ENCODE measurements around the gene FAM174B.

Gene FAM174B

DNA sequence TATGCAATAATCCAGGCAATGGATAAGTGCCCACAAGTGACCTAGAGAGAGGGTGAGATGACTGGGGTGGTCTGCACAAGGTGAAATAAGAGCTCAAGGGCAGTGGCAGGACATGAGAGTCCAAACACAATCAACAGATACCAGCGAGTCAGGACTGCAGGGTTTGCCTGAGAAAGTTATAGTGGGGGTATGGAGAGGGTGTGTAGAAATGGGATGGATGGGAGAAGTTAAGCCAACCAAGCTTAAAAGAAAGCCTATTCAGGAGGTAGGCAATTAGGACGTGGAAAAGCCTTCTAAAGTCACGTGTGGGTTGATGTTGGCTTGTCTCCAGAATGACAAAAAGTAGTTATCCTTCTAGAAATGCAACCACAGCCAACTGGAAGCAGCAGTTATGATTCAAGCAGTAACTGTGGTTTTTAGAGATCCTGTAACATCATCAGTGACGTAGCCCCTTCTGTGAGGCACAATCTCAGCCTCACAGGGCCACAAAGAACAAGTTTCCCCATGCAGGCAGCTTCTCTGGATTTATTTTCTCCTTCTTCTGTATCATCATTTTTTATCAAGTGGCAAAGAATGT lies 56.1 kb downstream of the FAM174B start:
- Mint-ChIP-seq H3K4me1 (no peaks in the 10 kb centered on the region), H3K4me3 (no peak overlapping the region), H3K36me3 (no peaks in the 10 kb centered on the region), H3K9me3 (peaks cover 2 to 3% of the 10 kb centered on the region in 2 donors), H3K27me3 (peaks cover 0 to 8% of the 10 kb centered on the region in 2 donors), H3K27ac (no peak overlapping the region)
- DNase-seq, result no peak
- no peak for ATAC-seq (replicated peaks)

DNA sequence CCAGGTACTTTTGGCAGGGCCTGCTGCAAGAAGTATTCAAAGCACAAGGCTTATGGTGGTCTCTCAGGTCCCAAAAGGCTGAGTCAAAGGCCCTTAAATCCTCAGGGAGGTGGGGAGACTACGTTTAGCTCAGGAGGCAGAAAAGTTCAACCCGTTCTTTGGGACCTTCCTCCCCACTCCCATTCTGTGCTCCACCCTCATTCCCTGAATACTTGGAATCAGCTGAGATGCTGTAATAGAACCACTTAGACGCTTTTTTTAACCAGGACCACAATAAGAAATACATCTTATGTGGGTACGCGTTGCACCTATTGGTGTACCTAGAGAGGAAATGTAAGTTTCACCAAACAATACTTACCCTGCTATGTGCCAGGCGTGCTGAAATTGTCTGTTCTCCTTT lies 58.0 kb downstream of the FAM174B start:
- Mint-ChIP-seq H3K27me3 (peaks cover 9 to 11% of the 10 kb centered on the region in 2 donors), H3K36me3 (no peaks in the 10 kb centered on the region), H3K4me1 (no peaks in the 10 kb centered on the region), H3K27ac (no peak overlapping the region), H3K9me3 (peaks cover 0 to 2% of the 10 kb centered on the region in 2 donors), H3K4me3 (no peak overlapping the region)
- DNase-seq (no peak), ATAC-seq (replicated peaks) (no peak)

DNA sequence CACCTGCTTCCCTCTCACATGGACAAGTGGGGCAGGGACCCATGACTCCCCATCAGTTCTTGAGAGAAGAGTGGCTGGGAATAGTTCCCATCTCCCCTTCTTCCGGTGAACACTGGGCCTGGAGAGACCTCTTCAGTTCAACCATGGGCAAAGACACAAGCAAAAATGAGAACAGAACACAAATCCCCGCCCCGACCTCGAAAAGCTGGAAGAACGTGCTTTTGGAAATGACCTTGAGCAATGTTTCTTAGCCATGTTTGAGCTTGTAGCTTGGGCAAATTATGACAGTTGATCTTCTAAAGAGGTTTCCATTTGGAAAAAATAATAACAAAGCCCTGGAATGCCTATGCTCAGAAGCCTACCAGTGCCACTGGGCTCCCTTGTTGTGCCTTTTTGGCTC lies 59.0 kb downstream of the FAM174B start:
- H3K9me3 Mint-ChIP-seq, result peaks cover 0 to 2% of the 10 kb centered on the region in 2 donors
- no peak overlapping the region for H3K27ac Mint-ChIP-seq
- no peaks in the 10 kb centered on the region for H3K4me1 Mint-ChIP-seq
- no peaks in the 10 kb centered on the region for H3K36me3 Mint-ChIP-seq
- DNase-seq (no peak), ATAC-seq (replicated peaks) (no peak)
- H3K27me3 Mint-ChIP-seq, result peaks cover 9 to 11% of the 10 kb centered on the region in 2 donors
- H3K4me3 Mint-ChIP-seq, result no peak overlapping the region

DNA sequence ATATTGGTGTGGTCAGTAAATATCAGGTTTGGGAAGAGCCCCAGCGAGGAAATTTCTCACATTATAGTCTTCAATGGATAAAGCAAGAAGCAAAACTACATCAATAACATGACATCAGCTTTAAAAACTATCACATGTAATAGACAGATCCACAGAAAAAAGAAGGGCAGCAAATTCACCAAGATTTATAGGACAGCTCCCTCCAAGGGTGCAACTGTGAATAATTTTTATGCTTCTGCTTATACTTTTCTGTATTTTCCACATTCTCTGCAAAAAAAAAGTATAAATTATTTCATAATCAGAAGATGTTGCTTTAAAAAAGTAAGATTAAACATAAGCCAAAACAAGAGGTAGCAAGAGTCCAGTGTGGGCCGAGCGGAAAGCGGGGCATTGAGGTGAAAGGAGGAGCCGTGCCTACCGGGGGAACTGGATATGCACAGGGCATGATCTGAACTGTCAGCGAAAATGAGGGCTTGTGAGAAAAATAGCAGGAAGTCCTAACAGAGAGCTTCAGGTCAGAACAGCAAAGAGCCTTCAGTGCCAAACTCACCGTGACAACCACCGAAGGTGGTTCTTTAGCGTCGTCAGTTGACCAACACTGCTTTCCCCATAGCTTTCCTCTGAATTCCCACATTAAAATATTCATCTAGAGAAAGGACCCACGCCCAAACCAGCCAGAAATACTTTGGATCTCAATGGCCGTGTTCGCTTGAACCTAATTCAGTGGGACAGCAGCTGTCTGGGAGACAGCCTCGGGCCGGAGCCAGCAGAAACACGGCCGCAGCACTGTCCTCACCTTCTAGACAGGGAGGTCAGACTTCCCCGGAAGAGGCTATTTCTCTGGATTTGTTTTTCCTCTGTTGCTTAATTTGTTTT lies 59.8 kb downstream of the FAM174B start:
- DNase-seq, result no peak
- no peaks in the 10 kb centered on the region for H3K4me1 Mint-ChIP-seq
- no peak overlapping the region for H3K4me3 Mint-ChIP-seq
- peaks cover 0 to 2% of the 10 kb centered on the region in 2 donors for H3K9me3 Mint-ChIP-seq
- H3K27ac Mint-ChIP-seq, result no peak overlapping the region
- no peaks in the 10 kb centered on the region for H3K36me3 Mint-ChIP-seq
- peaks cover 9 to 11% of the 10 kb centered on the region in 2 donors for H3K27me3 Mint-ChIP-seq
- no peak for ATAC-seq (replicated peaks)

DNA sequence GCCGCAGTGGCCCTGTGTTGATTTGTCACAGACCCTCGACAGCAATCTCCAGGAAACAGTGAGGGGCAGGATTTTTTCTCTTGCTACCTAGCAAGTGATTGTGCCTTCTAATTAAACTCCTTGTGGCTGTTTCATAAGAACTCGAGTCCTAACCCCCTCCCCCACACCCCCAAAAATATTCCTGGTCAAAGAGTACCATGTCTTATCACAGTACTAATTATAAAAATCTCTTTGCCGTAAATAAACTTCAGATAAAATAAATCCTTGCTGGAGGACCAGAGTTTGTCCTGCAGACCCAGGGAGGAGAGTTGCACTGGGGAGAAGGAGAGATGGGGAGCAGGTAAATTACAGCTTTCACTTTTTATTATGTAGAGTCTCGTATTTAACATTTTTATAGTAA lies 64.3 kb downstream of the FAM174B start:
- Mint-ChIP-seq H3K27ac (no peak overlapping the region), H3K9me3 (peaks cover 0 to 2% of the 10 kb centered on the region in 2 donors), H3K36me3 (no peaks in the 10 kb centered on the region), H3K4me3 (no peak overlapping the region), H3K27me3 (peaks cover 9 to 11% of the 10 kb centered on the region in 2 donors), H3K4me1 (no peaks in the 10 kb centered on the region)
- DNase-seq, result no peak
- no peak for ATAC-seq (replicated peaks)

DNA sequence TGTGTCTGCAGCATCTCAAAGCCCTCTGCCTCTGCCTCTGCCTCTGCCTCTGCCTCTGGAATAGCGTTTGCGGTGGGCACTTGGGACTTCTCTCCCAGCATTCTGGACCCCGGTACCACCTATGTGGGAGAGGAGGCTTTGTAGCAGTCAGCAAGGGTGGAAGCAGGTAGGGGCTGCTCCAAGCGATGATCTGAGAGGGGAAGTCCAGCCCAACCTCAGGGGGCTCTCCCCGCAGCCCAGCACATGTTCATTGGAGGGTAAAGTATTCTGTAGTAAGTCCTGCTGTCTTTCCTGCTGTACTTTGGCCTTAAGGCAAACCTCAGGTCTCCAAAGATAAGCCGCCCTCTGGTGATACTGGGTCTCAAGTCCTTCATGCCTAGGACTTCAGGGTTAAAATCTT lies 68.6 kb downstream of the FAM174B start:
- H3K4me3 Mint-ChIP-seq, result no peak overlapping the region
- ATAC-seq (replicated peaks) (no peak), DNase-seq (no peak)
- H3K36me3 Mint-ChIP-seq, result no peaks in the 10 kb centered on the region
- H3K27ac Mint-ChIP-seq, result no peak overlapping the region
- no peaks in the 10 kb centered on the region for H3K4me1 Mint-ChIP-seq
- peaks cover 5% of the 10 kb centered on the region in 2 donors for H3K27me3 Mint-ChIP-seq
- H3K9me3 Mint-ChIP-seq, result peaks cover 0 to 2% of the 10 kb centered on the region in 2 donors

DNA sequence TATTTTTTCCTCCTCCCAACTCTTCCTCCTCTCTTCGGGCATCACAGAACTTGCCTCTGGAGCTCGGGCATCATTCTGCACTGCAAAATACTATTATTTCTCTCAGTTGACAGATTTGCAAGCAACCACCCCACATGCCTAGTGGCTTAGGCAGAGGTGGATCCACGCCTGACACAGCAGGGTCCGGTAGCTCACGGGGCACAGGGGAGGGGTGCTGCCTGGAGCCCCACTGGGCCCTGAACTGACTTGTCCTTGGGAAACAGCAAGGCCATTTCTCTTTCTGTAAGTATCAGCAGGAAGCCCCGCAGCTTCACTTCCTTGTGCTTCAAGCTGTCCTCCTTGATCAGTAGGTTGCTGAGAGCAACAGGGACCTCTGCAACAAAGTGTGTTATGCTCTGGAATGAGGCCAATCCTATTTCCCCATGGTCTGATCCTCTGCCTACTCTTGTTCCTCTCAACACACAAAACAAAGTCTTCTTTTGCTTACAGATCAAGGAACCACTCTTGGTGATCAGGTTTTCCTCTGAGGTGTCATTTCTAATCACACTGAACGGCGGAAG lies 69.1 kb downstream of the FAM174B start:
- Mint-ChIP-seq H3K9me3 (peaks cover 0 to 2% of the 10 kb centered on the region in 2 donors), H3K4me3 (no peak overlapping the region), H3K4me1 (no peaks in the 10 kb centered on the region), H3K36me3 (no peaks in the 10 kb centered on the region), H3K27me3 (peaks cover 5% of the 10 kb centered on the region in 2 donors), H3K27ac (no peak overlapping the region)
- DNase-seq, result no peak
- no peak for ATAC-seq (replicated peaks)

DNA sequence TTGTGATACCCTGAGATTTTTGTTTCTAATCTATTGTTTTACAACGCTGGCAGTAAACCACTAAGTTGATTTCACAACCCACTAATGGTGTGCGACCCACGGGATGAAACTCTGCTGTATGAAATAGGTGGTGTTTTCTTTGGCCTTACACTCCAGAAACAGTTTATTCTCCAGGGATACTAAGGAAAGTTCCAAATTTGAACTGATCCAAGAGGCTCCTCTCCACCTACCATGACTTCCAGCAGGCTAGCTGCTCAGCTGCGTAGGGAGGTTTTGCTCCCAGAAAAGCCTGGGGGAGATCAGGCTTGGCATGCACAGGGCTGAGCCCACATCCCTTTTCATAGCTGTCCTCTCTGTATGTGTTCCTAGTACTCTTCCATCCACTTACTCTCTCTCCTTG lies 71.5 kb downstream of the FAM174B start:
- H3K4me3 Mint-ChIP-seq, result no peak overlapping the region
- DNase-seq (no peak), ATAC-seq (replicated peaks) (no peak)
- H3K27ac Mint-ChIP-seq, result no peak overlapping the region
- no peaks in the 10 kb centered on the region for H3K4me1 Mint-ChIP-seq
- peaks cover 0 to 2% of the 10 kb centered on the region in 2 donors for H3K9me3 Mint-ChIP-seq
- peaks cover 6% of the 10 kb centered on the region in 2 donors for H3K27me3 Mint-ChIP-seq
- no peaks in the 10 kb centered on the region for H3K36me3 Mint-ChIP-seq

DNA sequence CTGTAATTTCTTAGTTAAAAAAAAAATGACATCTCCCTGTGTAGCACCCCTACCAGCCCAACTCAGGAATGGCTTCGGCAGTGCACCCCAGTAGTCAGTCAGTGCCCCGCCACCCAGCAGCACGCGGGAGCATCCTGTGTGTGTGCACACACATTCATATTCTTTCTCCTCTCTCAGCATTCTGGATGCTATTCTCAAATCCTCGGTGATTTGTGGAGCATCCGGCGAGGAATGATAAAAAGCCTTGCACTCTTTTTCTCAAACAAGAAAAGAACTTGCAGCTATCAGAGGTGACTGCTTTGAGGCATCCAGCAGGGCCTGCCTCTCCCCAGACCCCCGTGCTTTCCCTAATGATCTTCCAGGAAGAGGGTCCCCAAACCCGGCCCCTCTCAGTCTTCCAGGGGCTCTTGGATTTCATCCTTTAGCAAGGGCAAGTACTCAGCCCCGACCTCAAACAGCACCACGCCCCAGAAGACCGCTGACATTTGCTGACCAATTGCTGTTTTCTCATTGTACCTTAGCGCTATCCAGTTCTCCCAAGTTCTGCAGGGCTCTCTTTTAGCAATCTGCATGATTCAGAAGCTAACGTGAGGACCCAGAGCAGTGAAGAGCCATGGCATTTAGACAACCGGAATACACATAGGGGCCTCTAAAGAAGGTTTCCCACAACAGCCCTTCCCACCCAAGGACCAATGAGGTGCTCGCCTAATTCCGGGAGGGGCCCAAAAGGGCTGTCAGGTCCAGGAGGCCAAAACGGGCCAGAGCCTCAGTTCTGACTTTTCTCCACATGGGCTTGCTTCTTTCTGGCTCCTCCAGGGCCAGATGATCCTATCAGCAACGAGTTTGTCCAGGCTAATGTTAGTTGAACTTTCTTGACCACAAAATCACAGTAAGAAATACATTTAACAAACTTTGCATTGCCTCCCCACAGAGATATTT lies 72.2 kb downstream of the FAM174B start:
- peaks cover 11 to 14% of the 10 kb centered on the region in 2 donors for H3K27me3 Mint-ChIP-seq
- no peaks in the 10 kb centered on the region for H3K4me1 Mint-ChIP-seq
- ATAC-seq (replicated peaks) (no peak), DNase-seq (no peak)
- no peak overlapping the region for H3K27ac Mint-ChIP-seq
- H3K9me3 Mint-ChIP-seq, result peaks cover 0 to under 1% of the 10 kb centered on the region in 2 donors
- H3K36me3 Mint-ChIP-seq, result no peaks in the 10 kb centered on the region
- H3K4me3 Mint-ChIP-seq, result no peak overlapping the region

DNA sequence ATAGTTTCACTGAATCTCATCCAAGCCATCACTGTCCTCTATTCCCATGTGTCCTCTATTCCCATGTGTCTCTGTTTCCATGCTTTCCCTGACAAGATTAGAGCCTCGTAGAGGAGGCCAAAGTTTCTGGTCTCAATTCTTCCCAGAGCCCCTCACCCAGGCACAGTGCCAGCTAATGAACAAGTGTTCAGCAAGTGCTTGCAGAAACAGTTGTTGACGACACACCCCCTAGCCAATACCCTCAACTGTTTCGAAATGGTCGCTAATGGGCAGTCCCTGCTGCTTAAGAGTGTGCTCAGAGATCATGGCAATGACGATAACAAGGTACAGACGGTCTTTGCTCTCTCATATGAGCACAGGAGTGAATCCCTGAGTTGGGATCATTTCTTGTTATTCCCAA lies 73.4 kb downstream of the FAM174B start:
- H3K27me3 Mint-ChIP-seq, result peaks cover 11 to 18% of the 10 kb centered on the region in 2 donors

DNA sequence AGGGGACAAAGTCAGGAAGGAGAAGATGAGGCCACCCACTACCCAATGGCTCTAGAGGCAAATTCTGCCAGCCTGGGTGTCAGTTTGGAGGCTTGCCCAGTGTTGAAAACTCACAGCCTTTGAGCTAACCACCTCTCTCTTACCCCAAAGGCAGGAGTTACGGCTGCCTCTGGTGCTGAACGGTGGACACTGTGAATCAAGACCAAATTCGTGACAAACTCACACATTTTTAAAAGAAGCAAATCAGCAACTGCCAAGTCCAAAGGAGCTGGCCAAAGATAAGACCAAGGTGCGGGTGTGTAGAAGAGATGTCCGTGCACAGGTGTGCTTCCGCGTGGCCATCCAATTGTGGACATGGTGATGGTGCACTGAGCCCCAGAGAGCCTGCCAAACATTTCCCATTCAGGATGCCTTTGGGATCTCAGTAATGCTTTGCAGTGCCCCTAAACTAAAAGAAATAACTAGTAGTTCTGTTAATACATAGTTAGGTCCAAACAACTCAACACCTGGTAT lies 74.6 kb downstream of the FAM174B start:
- Mint-ChIP-seq H3K4me1 (no peaks in the 10 kb centered on the region), H3K27ac (no peak overlapping the region), H3K36me3 (no peaks in the 10 kb centered on the region), H3K27me3 (peaks cover 11 to 18% of the 10 kb centered on the region in 2 donors), H3K9me3 (no peaks in the 10 kb centered on the region), H3K4me3 (no peak overlapping the region)
- no peak for ATAC-seq (replicated peaks)
- DNase-seq, result no peak

More for the DNA sequence above, 73.4 kb downstream of the FAM174B start:
- no peaks in the 10 kb centered on the region for H3K4me1 Mint-ChIP-seq
- no peaks in the 10 kb centered on the region for H3K36me3 Mint-ChIP-seq
- H3K9me3 Mint-ChIP-seq, result no peaks in the 10 kb centered on the region
- no peak overlapping the region for H3K4me3 Mint-ChIP-seq
- no peak overlapping the region for H3K27ac Mint-ChIP-seq
- ATAC-seq (replicated peaks) (no peak), DNase-seq (no peak)

DNA sequence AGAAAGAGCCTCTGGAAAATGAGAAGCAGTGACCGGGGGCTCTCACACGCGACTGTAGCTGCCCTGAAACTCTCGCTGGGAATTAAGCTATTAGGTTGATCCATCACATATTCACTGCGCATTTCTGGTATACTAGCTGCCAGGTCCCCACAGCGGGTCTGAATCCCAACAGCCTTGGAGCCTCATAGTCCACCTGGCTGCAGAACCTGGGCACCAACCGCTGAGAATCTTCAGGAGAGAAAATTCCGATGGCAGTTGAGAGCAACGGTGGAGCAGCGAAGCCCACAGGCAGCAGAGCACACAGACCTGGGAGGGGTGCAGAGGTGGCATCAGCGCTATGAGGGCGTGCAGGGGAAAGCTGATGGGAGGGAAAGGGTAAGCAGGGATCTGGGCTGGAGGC lies 75.1 kb downstream of the FAM174B start:
- H3K9me3 Mint-ChIP-seq, result no peaks in the 10 kb centered on the region
- ATAC-seq (replicated peaks) (no peak), DNase-seq (no peak)
- no peaks in the 10 kb centered on the region for H3K36me3 Mint-ChIP-seq
- no peak overlapping the region for H3K4me3 Mint-ChIP-seq
- H3K27ac Mint-ChIP-seq, result no peak overlapping the region
- no peaks in the 10 kb centered on the region for H3K4me1 Mint-ChIP-seq
- H3K27me3 Mint-ChIP-seq, result peaks cover 11 to 18% of the 10 kb centered on the region in 2 donors

DNA sequence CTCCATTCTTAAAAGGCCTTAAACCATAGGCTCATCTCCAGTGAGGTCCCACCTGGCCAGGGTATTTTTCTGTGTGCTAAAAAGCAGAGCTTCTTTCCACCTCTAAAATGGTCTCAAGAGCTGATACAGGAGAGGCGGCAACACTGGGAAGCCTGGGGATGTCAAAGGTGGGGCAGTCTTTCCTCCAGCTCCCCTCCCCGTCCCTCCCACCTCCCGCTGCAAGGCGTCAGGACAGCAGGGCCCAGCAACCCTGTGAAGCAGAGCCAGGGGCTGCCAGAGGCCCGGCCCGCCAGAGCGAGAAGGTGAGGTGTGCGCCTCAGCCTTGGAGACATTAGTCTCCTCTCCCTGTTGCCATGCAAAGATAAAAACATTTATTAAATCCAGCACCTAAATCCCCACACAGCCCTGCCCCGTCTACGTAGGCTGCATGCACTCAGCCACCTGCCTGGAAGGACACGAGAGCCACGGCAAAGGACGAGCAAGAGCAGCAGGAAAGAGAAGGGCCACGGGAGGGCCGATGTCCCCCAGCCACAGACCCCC lies 75.6 kb downstream of the FAM174B start:
- Mint-ChIP-seq H3K4me1 (no peaks in the 10 kb centered on the region), H3K9me3 (no peaks in the 10 kb centered on the region), H3K4me3 (no peak overlapping the region), H3K27me3 (peaks cover 11 to 18% of the 10 kb centered on the region in 2 donors), H3K27ac (no peak overlapping the region), H3K36me3 (no peaks in the 10 kb centered on the region)
- ATAC-seq (replicated peaks) (no peak), DNase-seq (no peak)

DNA sequence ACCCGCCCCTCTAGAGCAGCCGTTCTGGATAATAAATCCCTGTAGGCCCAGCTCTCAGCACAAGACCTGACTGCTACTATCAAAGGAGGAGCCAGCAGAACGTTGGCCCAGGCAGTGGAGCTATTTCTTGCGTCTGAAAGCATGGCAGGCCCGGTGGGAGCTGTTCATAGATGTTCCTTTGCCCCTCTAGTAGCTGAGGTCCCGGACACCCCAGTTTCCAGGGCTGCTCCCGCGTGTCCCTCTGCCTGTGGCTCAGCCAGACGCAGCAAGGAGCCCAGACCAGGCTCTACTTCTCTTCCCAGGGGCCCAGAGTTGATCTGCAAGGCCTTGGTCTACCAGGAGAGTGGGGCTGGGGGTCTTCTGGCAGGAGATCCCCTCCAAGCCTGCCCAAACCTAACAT lies 76.1 kb downstream of the FAM174B start:
- Mint-ChIP-seq H3K27me3 (peaks cover 11 to 16% of the 10 kb centered on the region in 2 donors), H3K4me1 (no peaks in the 10 kb centered on the region), H3K27ac (no peak overlapping the region), H3K9me3 (no peaks in the 10 kb centered on the region), H3K4me3 (no peak overlapping the region), H3K36me3 (no peaks in the 10 kb centered on the region)
- no peak for DNase-seq
- no peak for ATAC-seq (replicated peaks)

All from stimulated activated naive B cell treated with anti-CD40 and anti-IgM and Interleukin-4, amounts not matched to agents 10 μg/mL and 1 μg/mL and 100 μg/mL, for 72 hours (primary cell).